ENCODE results near the gene FABP3.

Gene FABP3

GRCh38 chr1:31373056-31373896, at the start of gene FABP3:
Gene FABP3, minus strand, starts transcription at chr1:31373076. Its CDS starts 62 bp downstream, at chr1:31373014.
- peak; percentile 73 for DNase-seq (ENCODE audit: low spot score)
- TF ChIP-seq CTCF (IDR thresholded peaks at IDR 0.05; ENCODE audit: borderline replicate concordance, control extremely low read depth, extremely low read depth, insufficient read depth, missing control alignments): no peak
- in situ Hi-C loops (cut with MboI; ENCODE audit: low sequenced_read_pairs, unreplicated experiment): no loop called here

- peak; percentile 32 for TF ChIP-seq CTCF (IDR thresholded peaks at IDR 0.05; ENCODE audit: borderline replicate concordance, control extremely low read depth, extremely low read depth, insufficient read depth, missing control alignments)
- no peak for DNase-seq (ENCODE audit: low spot score)
- in situ Hi-C loops (cut with MboI; ENCODE audit: low sequenced_read_pairs, unreplicated experiment): loop anchor here (10.0 kb wide), 1 partner anchor 123 kb away; no protein-coding TSS in a partner anchor
These were observed 48.6 kb upstream of the FABP3 start for GRCh38 chr1:31421371-31422040.

- no peak for TF ChIP-seq CTCF (IDR thresholded peaks at IDR 0.05; ENCODE audit: borderline replicate concordance, control extremely low read depth, extremely low read depth, insufficient read depth, missing control alignments)
- no peak for DNase-seq (ENCODE audit: low spot score)
- in situ Hi-C loops (cut with MboI; ENCODE audit: low sequenced_read_pairs, unreplicated experiment): loop anchor here (10.0 kb wide), 1 partner anchor 124 kb away; no protein-coding TSS in a partner anchor
These were observed 47.8 kb upstream of the FABP3 start for GRCh38 chr1:31420716-31421115.

- no peak for TF ChIP-seq CTCF (IDR thresholded peaks at IDR 0.05; ENCODE audit: borderline replicate concordance, control extremely low read depth, extremely low read depth, insufficient read depth, missing control alignments)
- in situ Hi-C loops (cut with MboI; ENCODE audit: low sequenced_read_pairs, unreplicated experiment): no loop called here
These were observed 45.9 kb upstream of the FABP3 start for GRCh38 chr1:31418626-31419323.

GRCh38 chr1:31417148-31417547, 44.3 kb upstream of the FABP3 start:
- TF ChIP-seq CTCF (IDR thresholded peaks at IDR 0.05; ENCODE audit: borderline replicate concordance, control extremely low read depth, extremely low read depth, insufficient read depth, missing control alignments): no peak
- in situ Hi-C loops (cut with MboI; ENCODE audit: low sequenced_read_pairs, unreplicated experiment): no loop called here
- no peak for DNase-seq (ENCODE audit: low spot score)

More at GRCh38 chr1:31418626-31419323, 45.9 kb upstream of the FABP3 start:
- no peak for DNase-seq (ENCODE audit: low spot score)

GRCh38 chr1:31416101-31416736, 43.3 kb upstream of the FABP3 start:
- no peak for DNase-seq (ENCODE audit: low spot score)
- TF ChIP-seq CTCF (IDR thresholded peaks at IDR 0.05; ENCODE audit: borderline replicate concordance, control extremely low read depth, extremely low read depth, insufficient read depth, missing control alignments): no peak
- in situ Hi-C loops (cut with MboI; ENCODE audit: low sequenced_read_pairs, unreplicated experiment): no loop called here
